HepG2 (cell line): ENCODE results near the gene METRN. TPM values are rescaled to one million over a fixed set of nuclear protein-coding genes. Genes with fewer than 3 reads are reported as not detected.
A peak's percentile ranks its signal among the peaks of the same experiment; 100 is the strongest.

Source experiments
- ATAC-seq: fragments of 200-7000 bp; cut with Tn5 transposase; 3 replicates; pipeline ENCODE4 v1.9.1; 2020; ENCODE audit warnings: mild to moderate bottlenecking, moderate library complexity
- BruUV-seq: library from RNA; stranded (reverse); fragments of 400-500 nt; replicated peaks from 2 replicates; lab custom pipeline; 2021; lab: Mats Ljungman, UMichigan
- CTCF ChIA-PET: fragments of 300-600 bp; formaldehyde crosslinking; extraction: SDS; loops from one replicate; lab custom pipeline; 2021; ENCODE audit warnings: low total read pairs, inconsistent platforms, low intra/inter-chr PET ratio; lab: Yijun Ruan, JAX
- POLR2A ChIA-PET: fragments of 350-600 bp; sonication (Branson Sonifier 250); formaldehyde crosslinking; loops from one replicate; lab custom pipeline; 2020; ENCODE audit warnings: antibody characterized with exemption, inconsistent platforms; lab: Yijun Ruan, JAX
- DNase-seq: peaks from one replicate; pipeline ENCODE4 v3.0.0-alpha.2; 2015; ENCODE audit warnings: low spot score
- FAIRE-seq: peaks from 3 replicates; lab custom pipeline; 2011; peaks lifted over from hg19 to GRCh38; lab: Jason Lieb, UNC
- H2AFZ ChIP-seq: one replicate; pipeline ENCODE4 v1.6.1; 2011; ENCODE audit warnings: low read length, inconsistent platforms
- H3K27ac ChIP-seq: fragments of 300-600 bp; 3 replicates; pipeline ENCODE4 v1.8.0; 2011; ENCODE audit warnings: mixed run types, mild to moderate bottlenecking, mixed read lengths, low read length, inconsistent platforms; ENCODE audit not compliant: insufficient read depth; ENCODE audit errors: extremely low read length
- H3K27me3 ChIP-seq, 2 experiments: fragments of 200-600 bp in 1 of 2; 2 replicates in 1 of 2; 3 replicates in 1 of 2; pipeline versions ENCODE4 v1.6.0 to v1.8.0; 2011; ENCODE audit warnings: low read length in 2 of 2, mild to moderate bottlenecking in 2 of 2, moderate library complexity in 2 of 2, inconsistent platforms in 1 of 2; ENCODE audit not compliant: insufficient read depth in 2 of 2, control insufficient read depth in 1 of 2
- H3K36me3 ChIP-seq, 2 experiments: fragments of 200-600 bp in 1 of 2; replicated peaks in 1 of 2; 2 replicates in 1 of 2; 3 replicates in 1 of 2; pipeline versions ENCODE4 v1.5.1 to v1.8.0; 2011; ENCODE audit warnings: low read length in 2 of 2, inconsistent platforms in 1 of 2; ENCODE audit not compliant: insufficient read depth in 2 of 2, control insufficient read depth in 1 of 2
- H3K4me1 ChIP-seq: 2 replicates; pipeline ENCODE4 v1.5.1; 2012; ENCODE audit warnings: low read length, inconsistent platforms; ENCODE audit not compliant: insufficient read depth
- H3K4me2 ChIP-seq: 2 replicates; pipeline ENCODE4 v1.6.0; 2011; ENCODE audit warnings: low read depth, low read length, inconsistent platforms
- H3K4me3 ChIP-seq, 3 experiments: fragments of 200-600 bp in 1 of 3; sonication (generic), shearing (Covaris generic) in 1 of 3; replicated peaks in 1 of 3; 2 replicates each; pipeline ENCODE4 v1.5.1; 2011 to 2016; ENCODE audit warnings: low read length in 3 of 3, inconsistent platforms in 2 of 3, low read depth in 2 of 3, mild to moderate bottlenecking in 2 of 3, control low read depth in 1 of 3, mixed read lengths in 1 of 3; ENCODE audit not compliant: insufficient read depth in 1 of 3
- H3K79me2 ChIP-seq: one replicate; pipeline ENCODE4 v1.6.1; 2011; ENCODE audit warnings: low read length, inconsistent platforms; ENCODE audit not compliant: insufficient read depth
- H3K9ac ChIP-seq: 2 replicates; pipeline ENCODE4 v1.6.0; 2011; ENCODE audit warnings: mild to moderate bottlenecking, low read depth, low read length, inconsistent platforms; ENCODE audit not compliant: insufficient read depth
- H3K9me3 ChIP-seq: 2 replicates; pipeline ENCODE4 v1.5.1; 2012; ENCODE audit warnings: mild to moderate bottlenecking, low read length
- H4K20me1 ChIP-seq: 2 replicates; pipeline ENCODE4 v1.6.0; 2011; ENCODE audit warnings: inconsistent platforms, mild to moderate bottlenecking, low read length, moderate library complexity; ENCODE audit not compliant: insufficient read depth
- ARHGAP35 ChIP-seq: sonication (generic); formaldehyde crosslinking; IDR thresholded peaks from 2 replicates; pipeline ENCODE4 v1.9.0; 2022; ENCODE audit warnings: mild to moderate bottlenecking, inconsistent platforms, moderate library complexity, missing genetic modification reagents, borderline replicate concordance
- ARNT2 ChIP-seq: sonication (generic); formaldehyde crosslinking; IDR thresholded peaks from 2 replicates; pipeline ENCODE4 v1.8.0; 2022; ENCODE audit warnings: mild to moderate bottlenecking, low read depth, missing genetic modification reagents, moderate library complexity
- ATM ChIP-seq: fragments of 450-650 bp; IDR thresholded peaks from 2 replicates; pipeline ENCODE4 v1.7.1; 2017; ENCODE audit warnings: mild to moderate bottlenecking, borderline replicate concordance
- ELF1 ChIP-seq: sonication (generic); formaldehyde crosslinking; IDR thresholded peaks from 2 replicates; pipeline ENCODE4 v1.4.0; 2020; ENCODE audit warnings: missing genetic modification reagents
- FLYWCH1 ChIP-seq: sonication (generic); formaldehyde crosslinking; IDR thresholded peaks from 2 replicates; pipeline ENCODE4 v1.8.1; 2023; ENCODE audit warnings: mild to moderate bottlenecking, missing genetic modification reagents
- IKZF1 ChIP-seq: fragments of 450-650 bp; IDR thresholded peaks from 2 replicates; pipeline ENCODE4 v1.7.1; 2016
- KDM2A ChIP-seq: sonication (generic); formaldehyde crosslinking; IDR thresholded peaks from 2 replicates; pipeline ENCODE4 v1.4.0; 2020; ENCODE audit warnings: low read depth, missing genetic modification reagents, borderline replicate concordance
- MXI1 ChIP-seq: IDR thresholded peaks from 3 replicates; pipeline ENCODE4 v1.6.1; 2012; ENCODE audit warnings: low read depth, low read length, inconsistent platforms, borderline replicate concordance
- PHF21A ChIP-seq: sonication (generic); formaldehyde crosslinking; IDR thresholded peaks from 2 replicates; pipeline ENCODE4 v1.5.0; 2020; ENCODE audit warnings: mild to moderate bottlenecking, missing genetic modification reagents
- RAD21 ChIP-seq: fragments of 450-650 bp; formaldehyde crosslinking; IDR thresholded peaks from 2 replicates; pipeline ENCODE4 v1.5.0; 2020; ENCODE audit warnings: mild to moderate bottlenecking
- RBM22 ChIP-seq: fragments of 200-400 bp; formaldehyde crosslinking; optimal IDR thresholded peaks from 2 replicates; pipeline ENCODE3; 2017; ENCODE audit warnings: mild to moderate bottlenecking, low read length, moderate library complexity
- RFX1 ChIP-seq: fragments of 450-650 bp; IDR thresholded peaks from 2 replicates; pipeline ENCODE4 v1.6.1; 2017
- RFX3 ChIP-seq: IDR thresholded peaks from 2 replicates; pipeline ENCODE4 v1.6.1; 2016; ENCODE audit warnings: missing biosample characterization, missing genetic modification reagents
- U2AF2 ChIP-seq: fragments of 200-400 bp; formaldehyde crosslinking; IDR thresholded peaks from 2 replicates; pipeline ENCODE4 v1.6.1; 2017; ENCODE audit warnings: low read depth, mild to moderate bottlenecking, low read length
- ZNF3 ChIP-seq: IDR thresholded peaks from 2 replicates; pipeline ENCODE4 v1.7.0; 2017; ENCODE audit warnings: inconsistent platforms
- WGBS: methylation state at CpG from one replicate; pipeline ENCODE4 v1.1.6; 2017; ENCODE audit warnings: low lambda C conversion rate; 5-methylcytosine and 5-hydroxymethylcytosine counted together
- in situ Hi-C: cut with HindIII; loops from 2 replicates; pipeline ENCODE4 v1.10.0; 2017; ENCODE audit warnings: low pct_unique_long_range_greater_than_20kb; ENCODE audit not compliant: extremely low pct_ligation_motif_present
- intact Hi-C: fragments of 100-400 bp; cut with micrococcal nuclease; formaldehyde crosslinking; loops from one replicate; pipeline ENCODE4 v1.10.0; 2022; ENCODE audit not compliant: unreplicated experiment
- polyA plus RNA-seq, 8 experiments: library from polyadenylated mRNA; depleted of rRNA in 3 of 8; stranded (reverse) in 7 of 8; unstranded in 1 of 8; fragments of >200 nt; fragmentation: Illumina TruSeq in 4 of 8; extraction: Trizol in 4 of 8; gene quantifications; 2 replicates each; pipeline versions ENCODE4 v1.2.1 to v1.2.3, GENCODE V29; 2011 to 2016; ENCODE audit warnings: low read depth in 4 of 8, missing spikeins in 1 of 8, mixed read lengths in 1 of 8; ENCODE audit not compliant: insufficient read depth in 1 of 8
- total RNA-seq, 5 experiments: library from RNA; depleted of rRNA; stranded (reverse); fragments of >200 nt; fragmentation: Illumina TruSeq; extraction: Trizol; gene quantifications; 2 replicates each; pipeline ENCODE4 v1.2.3, GENCODE V29; 2016; ENCODE audit warnings: low read depth in 1 of 5
- TF ChIP-seq, protein P1 (sequence below): sonication (generic); formaldehyde crosslinking; IDR thresholded peaks from 2 replicates; pipeline ENCODE4 v1.5.0; 2020; ENCODE audit warnings: missing genetic modification reagents

The METRN gene
- total and polyA plus RNA-seq, 2 of the 13 experiments (the other 11 are each of a cell fraction or from before 2014, with no cell fraction given): 25.5 to 46.1 TPM

DNA sequence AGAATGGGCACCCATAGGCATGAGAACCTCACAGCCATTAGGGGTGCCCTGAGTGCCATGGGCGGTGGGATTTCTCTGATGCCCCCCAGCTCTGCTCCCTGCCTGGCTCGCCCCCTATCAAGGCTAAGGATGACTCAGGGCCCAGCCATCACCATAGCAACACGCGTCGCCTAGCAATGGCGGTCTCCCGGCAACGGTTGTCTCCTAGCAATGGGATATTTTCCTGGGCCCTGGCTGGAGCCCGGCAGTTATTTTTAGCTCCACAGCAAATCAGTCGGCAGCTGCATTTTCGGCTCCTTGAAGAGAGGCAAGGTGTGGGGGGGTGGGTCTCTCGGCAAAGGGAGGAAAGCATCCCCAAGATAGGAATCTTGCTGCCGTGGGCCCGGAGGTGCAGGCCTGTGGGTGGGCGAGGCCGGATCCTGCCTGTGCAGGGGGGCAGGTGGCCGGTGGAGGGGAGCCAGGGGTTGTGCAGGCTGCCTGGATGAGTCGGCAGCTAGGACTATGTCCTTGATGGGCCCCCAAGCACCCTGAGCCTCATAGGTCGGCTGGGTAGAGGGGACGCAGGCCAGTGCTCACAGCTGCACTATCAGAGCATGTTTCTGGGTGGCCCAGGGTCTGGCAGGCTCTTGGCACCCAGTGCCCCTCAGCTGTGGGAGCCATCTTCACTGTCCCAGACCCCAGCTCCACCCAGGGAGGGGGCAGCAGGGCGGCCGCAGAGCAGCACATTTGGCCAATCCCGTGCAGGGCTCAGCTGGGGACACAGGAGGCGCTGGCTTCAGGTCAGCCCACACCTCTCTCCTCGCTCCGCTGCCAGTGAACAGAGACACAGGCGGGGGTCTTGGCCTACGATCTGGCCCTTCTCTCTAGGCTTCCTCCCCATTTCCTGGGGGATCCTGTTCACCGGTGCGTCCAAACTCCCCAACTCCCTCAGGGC lies 5.1 kb upstream of the METRN start:
- POLR2A ChIA-PET: no interaction called here
- intact Hi-C loops (no loop called here), in situ Hi-C loops (loop anchor here (5.0 kb wide), 1 partner anchor 77 kb away; the partner anchor contains the start of genes CHTF18 and RPUSD1)
- Histone ChIP-seq H4K20me1 (no peaks in the 10 kb centered on the region), H3K36me3 (no peaks in the 10 kb centered on the region), H3K27ac (no peak overlapping the region), H3K9me3 (no peaks in the 10 kb centered on the region), H3K4me2 (no peak overlapping the region), H3K79me2 (no peaks in the 10 kb centered on the region), H3K9ac (no peak overlapping the region), H3K4me3 (no peak overlapping the region), H3K4me1 (peaks cover 22% of the 10 kb centered on the region), H2AFZ (no peak overlapping the region), H3K27me3 (peaks cover 11 to 52% of the 10 kb centered on the region in 2 experiments; a peak in 4 of 5 replicates)
- no TSS peak for BruUV-seq
- no peak for TF ChIP-seq FLYWCH1 (CRISPR knock-in tag)
- peak; percentile 95 for TF ChIP-seq RFX1
- TF ChIP-seq PHF21A (CRISPR knock-in tag): no peak
- TF ChIP-seq ARNT2: no peak
- TF ChIP-seq IKZF1: no peak
- TF ChIP-seq RAD21 (CRISPR knock-in tag): no peak
- TF ChIP-seq ELF1 (CRISPR knock-in tag): no peak
- no peak for TF ChIP-seq ATM
- TF ChIP-seq RFX3 (CRISPR knock-in tag): peak; percentile 90
- TF ChIP-seq RBM22: peak; percentile 100
- no peak for TF ChIP-seq ZNF3 (CRISPR knock-in tag)
- 0 out of 2 replicates have a peak, but pooled peaks have one; percentile 63 for TF ChIP-seq U2AF2
- peak; percentile 99 for TF ChIP-seq MXI1
- TF ChIP-seq ARHGAP35 (CRISPR knock-in tag): no peak
- no peak for TF ChIP-seq KDM2A (CRISPR knock-in tag)
- TF ChIP-seq, protein P1, sequence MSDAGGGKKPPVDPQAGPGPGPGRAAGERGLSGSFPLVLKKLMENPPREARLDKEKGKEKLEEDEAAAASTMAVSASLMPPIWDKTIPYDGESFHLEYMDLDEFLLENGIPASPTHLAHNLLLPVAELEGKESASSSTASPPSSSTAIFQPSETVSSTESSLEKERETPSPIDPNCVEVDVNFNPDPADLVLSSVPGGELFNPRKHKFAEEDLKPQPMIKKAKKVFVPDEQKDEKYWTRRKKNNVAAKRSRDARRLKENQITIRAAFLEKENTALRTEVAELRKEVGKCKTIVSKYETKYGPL: no peak
- FAIRE-seq: no peak
- CTCF ChIA-PET: interaction anchor here (1.9 kb wide), 1 partner anchor 76 kb away, joined by 16 read pairs; no protein-coding TSS in a partner anchor
- no peak for ATAC-seq
- DNase-seq: no peak
- WGBS: 4% methylated on average over 19 of the region's 30 CpGs
